Stimulated activated CD8-positive, alpha-beta memory T cell treated with anti-CD3 and anti-CD28 coated beads, Interleukin-12 subunit alpha, Interleukin-12 subunit beta, amount 100 ng/mL, for 1 hour (primary cell): Measurements from ENCODE around the gene ERO1A.

Experiments
- DNase-seq: peaks from one replicate; pipeline ENCODE4 v3.0.0-alpha.2; 2020; ENCODE audit warnings: low read depth

ERO1A gene

GRCh38 chr14:52700701-52701172 is 5.4 kb upstream of the ERO1A start:
- no peak for DNase-seq

GRCh38 chr14:52694761-52695480 is 437 bp downstream of the ERO1A start:
- DNase-seq, result no peak

- DNase-seq, result no peak
Measured at GRCh38 chr14:52693532-52693931, 1.8 kb downstream of the ERO1A start.

DNA sequence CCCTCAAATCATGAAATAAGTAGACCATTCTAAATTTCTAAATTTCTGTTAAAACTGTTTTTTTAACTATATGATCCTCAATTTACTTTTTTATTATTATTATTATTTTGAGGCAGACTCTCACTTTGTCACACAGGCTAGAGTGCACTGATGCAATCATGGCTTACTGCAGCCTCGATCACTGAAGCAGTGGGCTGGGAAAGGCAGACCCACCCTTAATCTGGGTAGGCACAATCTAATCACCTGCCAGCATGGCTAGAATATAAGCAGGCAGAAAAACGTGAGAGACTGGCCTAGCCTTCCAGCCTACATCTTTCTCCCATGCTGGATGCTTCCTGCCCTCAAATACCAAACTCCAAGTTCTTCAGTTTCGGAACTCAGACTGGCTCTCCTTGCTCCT is 2.3 kb downstream of the ERO1A start:
- DNase-seq, result no peak

DNA sequence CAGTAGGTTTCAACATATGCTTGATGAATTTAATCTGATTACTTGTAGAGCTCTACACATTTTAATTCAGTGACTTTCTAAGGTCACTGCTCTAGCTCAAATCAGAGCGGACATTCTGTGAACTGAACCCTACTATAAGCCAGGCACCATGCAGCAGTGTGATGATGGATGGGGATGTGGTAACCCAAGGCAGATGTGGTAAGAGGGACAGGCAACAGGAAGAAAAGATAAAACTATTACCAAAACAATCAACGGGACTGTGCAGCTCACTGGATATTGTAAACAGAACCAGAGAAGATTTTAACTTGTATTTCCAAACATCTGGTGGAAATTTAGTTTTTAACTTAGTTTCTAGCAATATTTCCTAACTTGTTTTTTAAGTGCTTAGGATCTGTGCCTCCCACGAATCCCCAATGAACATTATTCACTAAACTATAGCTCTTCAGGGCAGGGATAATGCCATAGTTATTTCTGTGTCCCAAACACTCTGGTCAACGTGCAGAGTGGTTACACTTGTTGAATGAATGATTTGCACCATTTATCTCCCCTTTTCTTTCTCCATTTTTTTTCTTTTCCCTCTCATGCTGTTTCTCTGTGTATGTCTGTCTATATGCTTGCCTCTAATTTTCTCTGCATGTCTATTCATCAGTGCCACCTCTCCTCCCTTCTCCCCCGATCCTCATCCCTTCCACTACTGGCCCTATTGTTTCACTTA is 3.0 kb downstream of the ERO1A start:
- no peak for DNase-seq

DNA sequence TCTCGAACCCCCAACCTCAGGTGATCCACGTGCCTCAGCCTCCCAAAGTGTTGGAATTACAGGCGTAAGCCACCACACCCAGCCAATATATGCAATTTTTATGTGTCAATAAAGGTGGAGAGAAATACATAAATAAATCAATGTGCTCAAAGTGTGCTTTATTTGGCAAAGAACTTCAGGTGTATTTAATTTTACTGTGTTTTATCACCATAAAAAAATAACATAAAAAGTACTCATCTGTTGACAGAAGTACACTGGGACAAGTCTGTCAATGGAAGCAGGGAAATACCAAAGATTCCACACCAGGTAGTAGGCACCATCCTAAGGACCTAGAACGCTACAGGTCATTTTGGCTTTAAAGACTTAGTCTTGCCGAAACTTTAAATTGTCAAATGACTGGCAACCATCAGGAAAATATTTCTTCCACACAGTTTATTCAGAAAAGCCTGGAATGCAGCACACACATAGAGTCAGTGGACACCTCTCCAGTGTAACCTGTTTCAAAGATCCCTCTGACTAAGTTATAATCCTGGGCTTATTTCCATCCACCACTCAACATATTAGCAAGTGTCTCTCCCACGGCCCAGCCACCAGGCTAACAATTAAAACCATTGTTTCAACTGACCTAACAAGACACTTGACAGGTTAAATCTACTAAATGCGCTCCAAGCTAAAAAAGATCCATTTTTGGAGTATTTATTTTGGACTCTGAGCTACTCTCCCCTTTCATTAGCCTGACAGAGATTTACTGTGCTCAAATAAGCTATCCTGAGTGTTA is 4.2 kb downstream of the ERO1A start:
- DNase-seq, result no peak

GRCh38 chr14:52686176-52686575 is 9.2 kb downstream of the ERO1A start:
- DNase-seq, result no peak

- no peak for DNase-seq
Measured at GRCh38 chr14:52683985-52684520, 11.3 kb downstream of the ERO1A start.

- DNase-seq, result no peak
Measured at GRCh38 chr14:52678591-52678990, 16.8 kb downstream of the ERO1A start.

GRCh38 chr14:52663850-52664249 is 31.5 kb downstream of the ERO1A start:
- no peak for DNase-seq

GRCh38 chr14:52661314-52661713 is 34.0 kb downstream of the ERO1A start:
- DNase-seq, result no peak

DNA sequence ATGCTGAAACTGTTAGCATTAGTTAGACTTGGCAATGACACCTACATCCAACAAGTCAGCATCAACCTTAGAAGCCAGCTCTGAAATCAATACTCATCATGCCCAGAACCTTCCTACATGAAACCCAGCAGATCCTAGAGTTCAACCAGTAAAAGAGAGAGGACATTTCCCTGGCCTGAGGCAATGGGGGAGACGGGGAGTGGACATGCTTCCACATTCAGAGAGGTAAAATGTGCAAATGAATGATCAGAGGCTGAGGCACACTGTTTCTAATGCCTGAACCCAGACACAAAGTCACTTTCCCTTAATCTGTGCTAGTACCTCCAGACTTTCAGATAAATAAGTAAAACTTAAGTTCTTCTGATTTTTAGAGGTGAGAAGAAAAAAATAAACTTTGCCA is 34.5 kb downstream of the ERO1A start:
- no peak for DNase-seq

DNA sequence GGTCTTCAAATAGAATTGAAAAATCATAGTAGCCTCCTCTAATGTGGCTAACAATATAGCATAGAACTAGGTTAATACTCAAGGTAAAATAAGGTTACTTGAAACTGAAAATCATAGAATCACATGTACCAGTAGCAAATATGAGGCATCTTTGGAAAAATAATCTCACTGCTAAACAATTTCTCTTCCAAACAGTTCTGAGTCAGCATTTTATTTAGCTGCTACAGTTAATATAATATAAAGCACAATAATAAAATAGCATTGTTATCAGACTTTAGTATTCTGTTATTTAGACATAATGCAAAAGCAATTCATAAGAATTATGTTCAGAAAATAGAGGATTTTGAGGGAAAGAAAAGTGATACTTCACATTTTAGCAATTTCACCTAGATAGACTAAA is 35.0 kb downstream of the ERO1A start:
- DNase-seq, result no peak

GRCh38 chr14:52656905-52657304 is 38.5 kb downstream of the ERO1A start:
- no peak for DNase-seq

DNA sequence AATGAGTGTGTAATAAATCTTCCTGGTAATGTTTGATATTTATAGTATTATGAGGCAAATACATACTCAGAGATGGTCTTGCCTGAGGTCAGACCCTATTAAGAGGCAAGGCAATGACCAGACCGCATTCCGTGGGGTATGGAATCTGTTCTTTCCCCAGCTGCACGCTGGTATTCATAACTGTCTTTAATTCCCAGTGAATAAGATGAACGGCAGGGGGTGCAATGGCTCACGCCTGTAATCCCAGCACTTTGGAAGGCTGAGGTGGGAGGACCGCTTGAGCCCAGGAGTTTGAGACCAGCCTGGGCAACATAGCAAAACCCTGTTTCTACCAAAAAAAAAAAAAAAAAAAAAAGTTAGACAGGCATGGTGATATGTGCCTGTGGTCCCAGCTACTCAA is 44.6 kb downstream of the ERO1A start:
- DNase-seq, result no peak

- DNase-seq, result no peak
Measured at GRCh38 chr14:52649511-52649910, 45.8 kb downstream of the ERO1A start.

- DNase-seq, result no peak
Measured at GRCh38 chr14:52641745-52642144, 53.6 kb downstream of the ERO1A start.

DNA sequence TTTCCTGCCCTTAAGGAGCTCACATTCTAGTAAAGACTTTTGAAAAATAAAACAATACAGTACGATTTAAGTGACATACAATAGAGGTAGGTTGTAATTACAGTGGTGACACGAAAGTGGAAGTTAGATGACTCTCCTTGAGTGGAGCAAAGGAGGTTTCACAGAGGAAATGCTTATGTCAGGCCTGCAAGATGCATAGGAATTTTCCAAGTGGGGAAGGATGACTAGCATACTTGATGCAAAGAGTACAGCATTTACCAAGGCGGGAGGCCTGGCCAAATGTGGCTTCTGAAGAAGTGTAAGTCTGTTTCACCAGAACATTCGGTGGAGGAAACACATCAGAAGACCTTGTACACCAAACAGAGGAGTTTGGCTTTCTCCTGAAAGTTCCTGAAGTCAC is 55.2 kb downstream of the ERO1A start:
- DNase-seq, result no peak

- no peak for DNase-seq
Measured at GRCh38 chr14:52619687-52620086, 75.7 kb downstream of the ERO1A start.

GRCh38 chr14:52618602-52619001 is 76.8 kb downstream of the ERO1A start:
- DNase-seq, result no peak

DNA sequence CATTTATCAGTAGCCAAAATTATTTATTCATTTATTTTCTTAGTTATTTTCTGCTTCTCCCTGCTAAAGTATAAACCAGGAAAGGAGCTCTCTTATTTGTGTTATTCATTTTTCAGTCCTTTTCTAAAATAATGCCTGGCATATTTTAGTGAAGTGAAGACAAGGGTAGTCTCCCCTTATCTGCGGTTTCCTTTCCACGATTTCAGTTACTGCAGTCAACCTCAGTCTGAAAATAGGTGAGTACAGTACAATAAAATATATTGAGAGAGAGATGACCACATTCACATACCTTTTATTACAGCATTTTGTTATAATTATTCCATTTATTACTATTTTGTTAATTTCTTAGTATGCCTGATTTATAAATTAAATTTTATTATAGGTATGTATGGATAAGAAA is 85.2 kb downstream of the ERO1A start:
- DNase-seq, result no peak

- DNase-seq, result no peak
Measured at GRCh38 chr14:52609445-52610044, 85.8 kb downstream of the ERO1A start.
